Measurements from ENCODE around the gene MTMR3. TPM values are rescaled to one million over a fixed set of nuclear protein-coding genes. Genes with fewer than 3 reads are reported as not detected.

The MTMR3 gene
- total RNA-seq, 2 experiments from 2014 or later: 21.1 to 26.0 TPM

DNA sequence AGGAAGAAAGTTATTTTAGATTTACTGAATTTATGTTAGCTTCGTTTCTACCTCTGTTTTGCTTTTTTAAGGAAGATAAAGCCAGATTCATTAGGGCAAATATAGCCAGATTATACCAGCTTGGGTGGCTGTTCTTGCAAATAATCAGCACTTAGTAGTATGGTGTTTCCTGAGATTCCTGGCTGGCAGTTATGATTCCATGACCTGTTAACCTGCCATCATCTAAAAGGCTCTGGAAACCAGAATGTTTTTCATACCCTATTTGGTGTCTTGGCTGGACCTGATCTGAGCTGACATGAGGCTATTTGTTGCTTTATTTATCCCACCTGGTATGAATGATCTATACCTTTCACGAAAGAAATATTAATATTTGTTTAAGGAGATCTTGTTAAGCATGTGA lies 114.5 kb downstream of the MTMR3 start:
- Mint-ChIP-seq H3K27me3 (ENCODE audit: low read depth) (no peaks in the 10 kb centered on the region), H3K4me1 (ENCODE audit: low read depth) (peaks cover 2% of the 10 kb centered on the region), H3K36me3 (ENCODE audit: low read depth) (peaks cover 5% of the 10 kb centered on the region), H3K9me3 (ENCODE audit: insufficient read depth) (no peaks in the 10 kb centered on the region), H3K27ac (no peak overlapping the region), H3K4me3 (no peak overlapping the region)
- POLR2A ChIA-PET: interaction anchor here (0.6 to 0.7 kb wide), 2 partner anchors 10 to 374 kb away, joined by 4 read pairs; no protein-coding TSS in a partner anchor
- no peak for ATAC-seq
- CTCF ChIA-PET: interaction anchor here (1.4 to 3.7 kb wide), 2 partner anchors 8 to 372 kb away, joined by 3 to 32 read pairs; no protein-coding TSS in a partner anchor
- DNase-seq: no peak

DNA sequence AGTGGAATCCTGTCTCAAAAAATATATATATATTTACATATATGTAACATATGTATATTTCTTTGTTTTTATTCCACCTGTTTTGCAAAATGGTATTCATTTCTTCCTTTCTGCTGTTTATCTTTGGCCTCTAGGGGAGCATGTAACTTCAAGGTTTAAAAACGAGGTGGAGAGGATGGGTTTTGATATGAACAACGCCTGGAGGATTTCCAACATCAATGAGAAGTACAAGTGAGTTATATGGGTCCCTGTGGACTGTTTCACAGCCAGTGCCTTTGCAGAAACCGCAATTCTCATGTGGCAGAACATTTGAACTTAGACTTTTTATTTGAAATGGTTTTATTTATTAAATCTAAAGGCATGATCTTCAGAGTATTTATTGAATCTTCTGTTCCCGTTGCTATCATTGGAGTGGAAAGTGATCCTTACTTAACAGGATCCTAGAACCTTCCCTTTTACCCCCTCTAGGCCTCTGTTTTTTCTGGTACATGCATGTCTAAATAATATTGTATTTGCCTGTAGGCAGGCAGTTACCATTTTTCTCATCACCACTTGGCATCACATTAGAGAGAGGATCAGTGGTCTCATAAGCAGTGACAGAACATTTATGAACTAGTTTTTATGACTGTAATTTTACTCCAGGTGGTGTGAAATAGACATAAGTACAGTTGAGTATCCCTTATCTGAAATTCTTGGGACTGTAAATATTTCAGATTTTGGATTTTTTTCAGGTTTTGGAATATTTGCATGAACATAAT lies 115.8 kb downstream of the MTMR3 start:
- ATAC-seq: no peak
- Mint-ChIP-seq H3K4me1 (ENCODE audit: low read depth) (peaks cover 2% of the 10 kb centered on the region), H3K27me3 (ENCODE audit: low read depth) (no peaks in the 10 kb centered on the region), H3K36me3 (ENCODE audit: low read depth) (peaks cover 5% of the 10 kb centered on the region), H3K4me3 (no peak overlapping the region), H3K9me3 (ENCODE audit: insufficient read depth) (no peaks in the 10 kb centered on the region), H3K27ac (no peak overlapping the region)
- CTCF ChIA-PET: interaction anchor here (1.4 kb wide), 1 partner anchor 373 kb away, joined by 3 read pairs; no protein-coding TSS in a partner anchor
- POLR2A ChIA-PET: no interaction called here
- DNase-seq: no peak

DNA sequence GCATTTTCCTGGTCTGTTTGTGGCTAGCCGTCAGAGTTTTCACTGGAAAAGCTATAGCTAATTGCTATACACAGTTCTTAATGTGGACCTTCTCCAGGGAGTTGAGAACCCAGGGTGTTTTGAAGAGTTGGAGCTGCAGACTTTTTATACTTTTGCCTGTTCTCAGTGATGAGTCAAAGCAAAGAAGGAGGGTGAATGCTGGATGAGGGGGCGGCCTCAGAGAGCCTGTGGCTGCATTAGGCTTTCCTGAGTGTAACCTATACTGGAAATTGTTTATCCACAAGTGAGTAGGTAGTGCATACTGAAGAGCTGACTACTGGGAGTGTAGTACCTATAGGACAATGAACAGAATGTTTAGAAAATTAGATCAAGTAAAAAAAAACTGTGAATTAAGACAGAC lies 117.6 kb downstream of the MTMR3 start:
- H3K27me3 Mint-ChIP-seq (ENCODE audit: low read depth): no peaks in the 10 kb centered on the region
- no peak for DNase-seq
- peaks cover 2% of the 10 kb centered on the region for H3K4me1 Mint-ChIP-seq (ENCODE audit: low read depth)
- peaks cover 2% of the 10 kb centered on the region for H3K36me3 Mint-ChIP-seq (ENCODE audit: low read depth)
- ChIA-PET CTCF (interaction anchor here (0.7 kb wide), 1 partner anchor 179 kb away, joined by 3 read pairs; no protein-coding TSS in a partner anchor), POLR2A (no interaction called here)
- H3K27ac Mint-ChIP-seq: no peak overlapping the region
- H3K4me3 Mint-ChIP-seq: no peak overlapping the region
- ATAC-seq: no peak
- H3K9me3 Mint-ChIP-seq (ENCODE audit: insufficient read depth): no peaks in the 10 kb centered on the region

GRCh38 chr22:30001459-30001858 lies 118.5 kb downstream of the MTMR3 start:
- no peak overlapping the region for H3K27ac Mint-ChIP-seq
- DNase-seq (no peak), ATAC-seq (no peak)
- peaks cover 2% of the 10 kb centered on the region for H3K36me3 Mint-ChIP-seq (ENCODE audit: low read depth)
- peaks cover 2% of the 10 kb centered on the region for H3K4me1 Mint-ChIP-seq (ENCODE audit: low read depth)
- no peaks in the 10 kb centered on the region for H3K9me3 Mint-ChIP-seq (ENCODE audit: insufficient read depth)
- H3K4me3 Mint-ChIP-seq: no peak overlapping the region
- CTCF ChIA-PET: interaction anchor here (0.7 to 5.5 kb wide), 4 partner anchors 107 to 400 kb away, joined by 3 to 24 read pairs (median 5); no protein-coding TSS in a partner anchor
- no peaks in the 10 kb centered on the region for H3K27me3 Mint-ChIP-seq (ENCODE audit: low read depth)
- POLR2A ChIA-PET: no interaction called here

GRCh38 chr22:30002861-30003486 lies 120.0 kb downstream of the MTMR3 start:
- Mint-ChIP-seq H3K4me1 (ENCODE audit: low read depth) (peaks cover 2% of the 10 kb centered on the region), H3K9me3 (ENCODE audit: insufficient read depth) (no peaks in the 10 kb centered on the region), H3K27me3 (ENCODE audit: low read depth) (no peaks in the 10 kb centered on the region), H3K36me3 (ENCODE audit: low read depth) (peaks cover 5% of the 10 kb centered on the region), H3K4me3 (no peak overlapping the region), H3K27ac (no peak overlapping the region)
- ATAC-seq (no peak), DNase-seq (no peak)
- ChIA-PET POLR2A (interaction anchor here (0.5 to 0.6 kb wide), 2 partner anchors 209 to 1289 kb away, joined by 3 to 4 read pairs; partner anchors contain the start of gene PIK3IP1), CTCF (interaction anchor here (1.1 to 5.5 kb wide), 5 partner anchors 11 to 397 kb away, joined by 5 to 49 read pairs (median 7); no protein-coding TSS in a partner anchor)

DNA sequence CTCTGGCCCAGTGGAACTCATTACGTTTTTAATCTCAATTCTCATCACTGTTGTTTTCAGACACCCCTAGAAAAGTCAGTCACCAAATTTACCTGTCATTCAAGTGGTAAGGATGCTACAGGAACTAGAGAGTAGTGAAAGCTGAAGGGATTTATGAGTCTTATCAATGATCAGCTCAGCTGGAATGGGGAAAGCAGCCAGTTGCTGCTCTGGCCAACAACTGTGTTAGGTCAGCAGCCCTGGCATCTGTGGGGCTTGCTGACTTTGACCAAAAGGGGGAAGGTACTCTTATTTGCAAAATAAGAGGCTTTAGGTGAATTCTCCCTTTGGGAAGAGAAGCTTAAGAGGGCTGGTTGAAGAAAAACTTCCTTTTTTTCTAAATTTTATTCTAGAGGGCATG lies 121.1 kb downstream of the MTMR3 start:
- ATAC-seq (no peak), DNase-seq (no peak)
- no peak overlapping the region for H3K27ac Mint-ChIP-seq
- H3K4me1 Mint-ChIP-seq (ENCODE audit: low read depth): peaks cover 11% of the 10 kb centered on the region
- peaks cover 7% of the 10 kb centered on the region for H3K36me3 Mint-ChIP-seq (ENCODE audit: low read depth)
- no peak overlapping the region for H3K4me3 Mint-ChIP-seq
- ChIA-PET CTCF (interaction anchor here (0.8 to 5.5 kb wide), 18 partner anchors 8 to 408 kb away, joined by 3 to 49 read pairs (median 6); partner anchors contain the start of gene ASCC2), POLR2A (no interaction called here)
- no peaks in the 10 kb centered on the region for H3K9me3 Mint-ChIP-seq (ENCODE audit: insufficient read depth)
- no peaks in the 10 kb centered on the region for H3K27me3 Mint-ChIP-seq (ENCODE audit: low read depth)

- POLR2A ChIA-PET: no interaction called here
Observed at GRCh38 chr22:30004694-30005093, 121.7 kb downstream of the MTMR3 start.

GRCh38 chr22:30005213-30005857 lies 122.4 kb downstream of the MTMR3 start:
- H3K27me3 Mint-ChIP-seq (ENCODE audit: low read depth): no peaks in the 10 kb centered on the region

More at GRCh38 chr22:30004694-30005093, 121.7 kb downstream of the MTMR3 start:
- CTCF ChIA-PET: interaction anchor here (0.6 to 5.5 kb wide), 52 partner anchors 9 to 416 kb away, joined by 3 to 49 read pairs (median 5); partner anchors contain the start of genes ASCC2, NF2, UQCR10 and ZMAT5
- no peak overlapping the region for H3K4me3 Mint-ChIP-seq
- H3K4me1 Mint-ChIP-seq (ENCODE audit: low read depth): peaks cover 11% of the 10 kb centered on the region
- no peaks in the 10 kb centered on the region for H3K9me3 Mint-ChIP-seq (ENCODE audit: insufficient read depth)
- ATAC-seq (no peak), DNase-seq (no peak)
- peaks cover 9% of the 10 kb centered on the region for H3K36me3 Mint-ChIP-seq (ENCODE audit: low read depth)
- H3K27ac Mint-ChIP-seq: no peak overlapping the region
- no peaks in the 10 kb centered on the region for H3K27me3 Mint-ChIP-seq (ENCODE audit: low read depth)

GRCh38 chr22:30007361-30007760 lies 124.4 kb downstream of the MTMR3 start:
- no peaks in the 10 kb centered on the region for H3K27me3 Mint-ChIP-seq (ENCODE audit: low read depth)
- no peak for ATAC-seq
- no peaks in the 10 kb centered on the region for H3K9me3 Mint-ChIP-seq (ENCODE audit: insufficient read depth)
- H3K4me3 Mint-ChIP-seq: no peak overlapping the region
- CTCF ChIA-PET: interaction anchor here (1.5 to 5.4 kb wide), 3 partner anchors 81 to 382 kb away, joined by 4 to 49 read pairs (median 11); no protein-coding TSS in a partner anchor
- no peak for DNase-seq
- peaks cover 9% of the 10 kb centered on the region for H3K4me1 Mint-ChIP-seq (ENCODE audit: low read depth)
- H3K27ac Mint-ChIP-seq: no peak overlapping the region
- POLR2A ChIA-PET: interaction anchor here (0.6 kb wide), 1 partner anchor 254 kb away, joined by 3 read pairs; no protein-coding TSS in a partner anchor
- peaks cover 18% of the 10 kb centered on the region for H3K36me3 Mint-ChIP-seq (ENCODE audit: low read depth)

More at GRCh38 chr22:30005213-30005857, 122.4 kb downstream of the MTMR3 start:
- ATAC-seq: peak; percentile 57
- H3K9me3 Mint-ChIP-seq (ENCODE audit: insufficient read depth): no peaks in the 10 kb centered on the region
- POLR2A ChIA-PET: no interaction called here
- H3K4me3 Mint-ChIP-seq: no peak overlapping the region
- CTCF ChIA-PET: interaction anchor here (0.6 to 5.5 kb wide), 59 partner anchors 9 to 416 kb away, joined by 3 to 49 read pairs (median 4); partner anchors contain the start of genes ASCC2, NF2, UQCR10 and ZMAT5
- peak; percentile 68 for DNase-seq
- no peak overlapping the region for H3K27ac Mint-ChIP-seq
- H3K36me3 Mint-ChIP-seq (ENCODE audit: low read depth): peaks cover 15% of the 10 kb centered on the region
- H3K4me1 Mint-ChIP-seq (ENCODE audit: low read depth): peaks cover 11% of the 10 kb centered on the region

DNA sequence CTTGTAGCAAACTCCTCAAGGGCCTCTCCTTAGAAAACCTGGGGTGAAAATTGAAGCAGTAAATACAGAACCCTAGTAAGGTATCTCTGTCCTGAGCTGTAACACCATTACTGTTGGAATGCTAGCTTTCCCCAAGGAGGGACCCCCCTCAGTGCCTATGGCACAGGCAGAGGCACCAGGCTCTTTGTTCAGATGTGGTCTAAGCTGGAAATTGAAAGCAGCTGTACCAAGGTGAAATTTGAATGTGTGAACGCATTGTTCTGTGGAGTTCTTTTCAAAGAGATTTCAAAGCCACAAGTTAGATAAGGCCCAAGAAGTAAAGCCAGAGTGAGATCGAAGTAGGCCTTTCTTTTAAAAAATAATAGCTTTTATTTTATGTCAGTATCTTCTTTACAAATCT lies 125.4 kb downstream of the MTMR3 start:
- peaks cover 22% of the 10 kb centered on the region for H3K36me3 Mint-ChIP-seq (ENCODE audit: low read depth)
- ATAC-seq: no peak
- POLR2A ChIA-PET: interaction anchor here (0.6 kb wide), 1 partner anchor 11 kb away, joined by 4 read pairs; no protein-coding TSS in a partner anchor
- H3K9me3 Mint-ChIP-seq (ENCODE audit: insufficient read depth): no peaks in the 10 kb centered on the region
- H3K27ac Mint-ChIP-seq: no peak overlapping the region
- H3K27me3 Mint-ChIP-seq (ENCODE audit: low read depth): no peaks in the 10 kb centered on the region
- peaks cover 9% of the 10 kb centered on the region for H3K4me1 Mint-ChIP-seq (ENCODE audit: low read depth)
- no peak for DNase-seq
- CTCF ChIA-PET: interaction anchor here (1.0 to 2.8 kb wide), 6 partner anchors 13 to 384 kb away, joined by 3 to 11 read pairs (median 3); no protein-coding TSS in a partner anchor
- no peak overlapping the region for H3K4me3 Mint-ChIP-seq

DNA sequence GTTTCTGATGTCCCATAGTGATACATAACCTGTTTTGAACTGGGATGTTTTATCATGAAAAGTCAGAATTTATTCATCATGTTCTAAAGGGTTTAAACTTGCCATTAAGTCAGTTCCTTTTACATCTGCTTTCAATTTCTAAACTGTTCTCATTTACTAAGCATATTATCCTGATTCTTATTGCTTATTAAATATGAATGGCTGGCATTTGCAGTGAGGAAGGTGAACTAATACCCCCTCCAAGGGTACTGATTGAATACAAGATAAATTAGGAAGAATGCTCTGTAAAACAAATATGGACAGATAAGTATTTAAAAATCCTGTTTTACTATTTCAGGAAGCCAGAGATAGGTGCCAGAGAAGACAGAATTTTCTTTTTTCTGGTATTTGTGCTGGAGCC lies 126.5 kb downstream of the MTMR3 start:
- Mint-ChIP-seq H3K4me3 (no peak overlapping the region), H3K9me3 (ENCODE audit: insufficient read depth) (no peaks in the 10 kb centered on the region), H3K36me3 (ENCODE audit: low read depth) (peaks cover 25% of the 10 kb centered on the region), H3K27ac (no peak overlapping the region), H3K27me3 (ENCODE audit: low read depth) (no peaks in the 10 kb centered on the region), H3K4me1 (ENCODE audit: low read depth) (peaks cover 9% of the 10 kb centered on the region)
- DNase-seq: no peak
- ATAC-seq: no peak
- CTCF ChIA-PET: interaction anchor here (1.0 kb wide), 1 partner anchor 320 kb away, joined by 3 read pairs; no protein-coding TSS in a partner anchor
- POLR2A ChIA-PET: no interaction called here
